HepG2 (cell line): Measurements from ENCODE around the gene PAQR6. TPM values are rescaled to one million over a fixed set of nuclear protein-coding genes. Genes with fewer than 3 reads are reported as not detected.
A peak's percentile ranks its signal among the peaks of the same experiment; 100 is the strongest.

ENCODE experiments used
- ASH2L ChIP-seq: fragments of 300-600, 200-600 bp; sonication (generic); IDR thresholded peaks from 2 replicates; pipeline ENCODE4 v1.7.0; 2017; ENCODE audit warnings: low read depth, mild to moderate bottlenecking, moderate library complexity, mixed read lengths, low read length; ENCODE audit not compliant: insufficient read length
- ATAD3A ChIP-seq: sonication (generic); formaldehyde crosslinking; IDR thresholded peaks from 2 replicates; pipeline ENCODE4 v1.4.0; 2020; ENCODE audit warnings: missing genetic modification reagents
- DMAP1 ChIP-seq: IDR thresholded peaks from 2 replicates; pipeline ENCODE4 v1.6.1; 2016
- FOXP1 ChIP-seq, 2 experiments: fragments of 450-650 bp in 1 of 2; IDR thresholded peaks; 2 replicates each; pipeline ENCODE4 v1.6.1; 2017 to 2018; ENCODE audit warnings: antibody characterized with exemption in 1 of 2
- HNRNPUL1 ChIP-seq: fragments of 200-400 bp; formaldehyde crosslinking; IDR thresholded peaks from 2 replicates; pipeline ENCODE4 v1.6.1; 2017; ENCODE audit warnings: low read depth, mild to moderate bottlenecking, low read length, moderate library complexity
- JUN ChIP-seq: sonication (generic); formaldehyde crosslinking; IDR thresholded peaks from 2 replicates; pipeline ENCODE4 v1.4.0; 2020; ENCODE audit warnings: mild to moderate bottlenecking, missing genetic modification reagents
- KDM5A ChIP-seq: fragments of 200-600 bp; sonication (generic); IDR thresholded peaks from 2 replicates; pipeline ENCODE4 v1.7.0; 2018; ENCODE audit warnings: antibody characterized with exemption, mild to moderate bottlenecking, low read length, borderline replicate concordance
- KDM6A ChIP-seq: IDR thresholded peaks from 2 replicates; pipeline ENCODE4 v1.6.1; 2016; ENCODE audit warnings: low read depth
- LCORL ChIP-seq, 2 experiments: fragments of 450-650 bp in 1 of 2; sonication (generic) in 1 of 2; formaldehyde crosslinking in 1 of 2; IDR thresholded peaks; 2 replicates each; pipeline versions ENCODE4 v1.5.0 to v1.6.1; 2017 to 2020; ENCODE audit warnings: antibody characterized with exemption in 1 of 2, missing genetic modification reagents in 1 of 2
- MBNL3 ChIP-seq: fragments of 250-450 bp; sonication (Bioruptor Pico); conservative IDR thresholded peaks from 2 replicates; pipeline ENCODE4 v1.8.0; 2022; ENCODE audit warnings: mild to moderate bottlenecking, inconsistent platforms
- NCOA2 ChIP-seq: sonication (generic); formaldehyde crosslinking; IDR thresholded peaks from 2 replicates; pipeline ENCODE4 v1.8.0; 2022; ENCODE audit warnings: inconsistent platforms
- PRPF4 ChIP-seq: fragments of 200-400 bp; formaldehyde crosslinking; IDR thresholded peaks from 2 replicates; pipeline ENCODE4 v1.6.1; 2016; ENCODE audit warnings: low read length, low read depth; ENCODE audit not compliant: poor library complexity, severe bottlenecking
- RBAK ChIP-seq: sonication (generic); formaldehyde crosslinking; IDR thresholded peaks from 2 replicates; pipeline ENCODE4 v1.5.1; 2020; ENCODE audit warnings: mild to moderate bottlenecking, missing genetic modification reagents
- SIX1 ChIP-seq: sonication (generic); formaldehyde crosslinking; IDR thresholded peaks from 2 replicates; pipeline ENCODE4 v1.4.0; 2020; ENCODE audit warnings: missing genetic modification reagents, borderline replicate concordance
- SP4 ChIP-seq: sonication (generic); formaldehyde crosslinking; IDR thresholded peaks from 2 replicates; pipeline ENCODE4 v1.8.1; 2023; ENCODE audit warnings: mild to moderate bottlenecking, missing genetic modification reagents
- STAT5B ChIP-seq: sonication (generic); formaldehyde crosslinking; IDR thresholded peaks from 2 replicates; pipeline ENCODE4 v1.4.0; 2020; ENCODE audit warnings: missing genetic modification reagents
- TFDP1 ChIP-seq: IDR thresholded peaks from 2 replicates; pipeline ENCODE4 v1.6.1; 2016; ENCODE audit warnings: missing compliant biosample characterization, missing genetic modification reagents, borderline replicate concordance
- TIGD3 ChIP-seq: sonication (generic); formaldehyde crosslinking; IDR thresholded peaks from 2 replicates; pipeline ENCODE4 v1.5.1; 2020; ENCODE audit warnings: mild to moderate bottlenecking, missing genetic modification reagents, borderline replicate concordance
- ZFP36L1 ChIP-seq: sonication (generic); formaldehyde crosslinking; IDR thresholded peaks from 2 replicates; pipeline ENCODE4 v1.8.0; 2022; ENCODE audit warnings: mild to moderate bottlenecking, missing genetic modification reagents, moderate library complexity
- ZFX ChIP-seq: sonication (generic); formaldehyde crosslinking; IDR thresholded peaks from 2 replicates; pipeline ENCODE4 v1.4.0; 2020; ENCODE audit warnings: mild to moderate bottlenecking, low read depth, missing genetic modification reagents, moderate library complexity
- ZNF235 ChIP-seq: sonication (generic); formaldehyde crosslinking; IDR thresholded peaks from 2 replicates; pipeline ENCODE4 v1.8.1; 2023; ENCODE audit warnings: mild to moderate bottlenecking, missing genetic modification reagents, borderline replicate concordance
- polyA plus RNA-seq, 8 experiments: library from polyadenylated mRNA; depleted of rRNA in 3 of 8; stranded (reverse) in 7 of 8; unstranded in 1 of 8; fragments of >200 nt; fragmentation: Illumina TruSeq in 4 of 8; extraction: Trizol in 4 of 8; gene quantifications; 2 replicates each; pipeline versions ENCODE4 v1.2.1 to v1.2.3, GENCODE V29; 2011 to 2016; ENCODE audit warnings: low read depth in 4 of 8, missing spikeins in 1 of 8, mixed read lengths in 1 of 8; ENCODE audit not compliant: insufficient read depth in 1 of 8
- total RNA-seq, 5 experiments: library from RNA; depleted of rRNA; stranded (reverse); fragments of >200 nt; fragmentation: Illumina TruSeq; extraction: Trizol; gene quantifications; 2 replicates each; pipeline ENCODE4 v1.2.3, GENCODE V29; 2016; ENCODE audit warnings: low read depth in 1 of 5
- TF ChIP-seq, protein P1 (sequence below): IDR thresholded peaks from 2 replicates; pipeline ENCODE4 v1.6.1; 2016; ENCODE audit warnings: missing compliant biosample characterization, missing genetic modification reagents, borderline replicate concordance
- TF ChIP-seq, protein P2 (sequence below): sonication (generic); formaldehyde crosslinking; IDR thresholded peaks from 2 replicates; pipeline ENCODE4 v1.8.0; 2022; ENCODE audit warnings: low read depth, missing genetic modification reagents

PAQR6 gene
- total and polyA plus RNA-seq, 2 of the 13 experiments (the other 11 are each of a cell fraction or from before 2014, with no cell fraction given), result 0.82 to 1.4 TPM

- TF ChIP-seq ZFX (CRISPR knock-in tag) (peak; percentile 98), SIX1 (CRISPR knock-in tag) (0 out of 2 replicates have a peak, but pooled peaks have one; percentile 43), ZFP36L1 (CRISPR knock-in tag) (peak; percentile 84), KDM5A (peak; percentile 46; the same call in 1 of the 2 replicates), KDM6A (peak; percentile 83), HNRNPUL1 (no peak), STAT5B (CRISPR knock-in tag) (no peak), MBNL3 (no peak), TFDP1 (CRISPR knock-in tag) (peak; percentile 47; the same call in 1 of the 2 replicates), JUN (CRISPR knock-in tag) (no peak), PRPF4 (no peak), TIGD3 (no peak), FOXP1 (IDR thresholded peaks at IDR 0.05) (no peak), FOXP1 (CRISPR knock-in tag; IDR thresholded peaks at IDR 0.05) (no peak), RBAK (CRISPR knock-in tag) (0 out of 2 replicates have a peak, but pooled peaks have one; percentile 60), NCOA2 (peak; percentile 66), SP4 (CRISPR knock-in tag) (0 out of 2 replicates have a peak, but pooled peaks have one; percentile 52), LCORL (IDR thresholded peaks at IDR 0.05) (no peak), LCORL (CRISPR knock-in tag; IDR thresholded peaks at IDR 0.05) (peak; percentile 88; the same call in 1 of the 2 replicates), ATAD3A (CRISPR knock-in tag) (no peak), DMAP1 (peak; percentile 84), ZNF235 (CRISPR knock-in tag) (peak; percentile 50; the same call in 1 of the 2 replicates), ASH2L (peak; percentile 81)
- TF ChIP-seq, protein P1, sequence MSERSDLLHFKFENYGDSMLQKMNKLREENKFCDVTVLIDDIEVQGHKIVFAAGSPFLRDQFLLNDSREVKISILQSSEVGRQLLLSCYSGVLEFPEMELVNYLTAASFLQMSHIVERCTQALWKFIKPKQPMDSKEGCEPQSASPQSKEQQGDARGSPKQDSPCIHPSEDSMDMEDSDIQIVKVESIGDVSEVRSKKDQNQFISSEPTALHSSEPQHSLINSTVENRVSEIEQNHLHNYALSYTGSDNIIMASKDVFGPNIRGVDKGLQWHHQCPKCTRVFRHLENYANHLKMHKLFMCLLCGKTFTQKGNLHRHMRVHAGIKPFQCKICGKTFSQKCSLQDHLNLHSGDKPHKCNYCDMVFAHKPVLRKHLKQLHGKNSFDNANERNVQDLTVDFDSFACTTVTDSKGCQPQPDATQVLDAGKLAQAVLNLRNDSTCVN (CRISPR knock-in tag), result peak; percentile 61
- TF ChIP-seq, protein P2, sequence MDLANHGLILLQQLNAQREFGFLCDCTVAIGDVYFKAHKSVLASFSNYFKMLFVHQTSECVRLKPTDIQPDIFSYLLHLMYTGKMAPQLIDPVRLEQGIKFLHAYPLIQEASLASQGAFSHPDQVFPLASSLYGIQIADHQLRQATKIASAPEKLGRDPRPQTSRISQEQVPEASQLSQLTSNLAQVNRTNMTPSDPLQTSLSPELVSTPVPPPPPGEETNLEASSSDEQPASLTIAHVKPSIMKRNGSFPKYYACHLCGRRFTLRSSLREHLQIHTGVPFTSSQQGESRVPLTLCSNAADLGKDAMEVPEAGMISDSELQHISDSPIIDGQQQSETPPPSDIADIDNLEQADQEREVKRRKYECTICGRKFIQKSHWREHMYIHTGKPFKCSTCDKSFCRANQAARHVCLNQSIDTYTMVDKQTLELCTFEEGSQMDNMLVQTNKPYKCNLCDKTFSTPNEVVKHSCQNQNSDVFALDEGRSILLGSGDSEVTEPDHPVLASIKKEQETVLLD, result peak; percentile 44; the same call in 1 of the 2 replicates
Observed at GRCh38 chr1:156291226-156292061, 43.6 kb upstream of the PAQR6 start (continued).
